HepG2 (cell line): ENCODE results near the gene SH2D3A.

Source experiments
- KMT2B ChIP-seq: IDR thresholded peaks from 2 replicates; pipeline ENCODE4 v1.6.1; 2016; ENCODE audit warnings: missing genetic modification reagents, missing compliant biosample characterization
- TERF1 ChIP-seq: sonication (generic); formaldehyde crosslinking; IDR thresholded peaks from 2 replicates; pipeline ENCODE4 v1.8.0; 2022; ENCODE audit warnings: mild to moderate bottlenecking, missing genetic modification reagents, moderate library complexity

- TF ChIP-seq TERF1 (no peak), KMT2B (no peak)
Observed at GRCh38 chr19:6723738-6724137, 43.5 kb downstream of the SH2D3A start.
